HG03066 (cell line): ENCODE results near the gene CUX1.

Experiments
- ATAC-seq: cut with Tn5 transposase; IDR thresholded peaks from one replicate; pipeline ENCODE4 v1.9.1; 2021; ENCODE audit warnings: low read depth; ENCODE audit not compliant: unreplicated experiment

Gene CUX1

GRCh38 chr7:101944611-101945010 lies 127.2 kb downstream of the CUX1 start:
- ATAC-seq: no peak

DNA sequence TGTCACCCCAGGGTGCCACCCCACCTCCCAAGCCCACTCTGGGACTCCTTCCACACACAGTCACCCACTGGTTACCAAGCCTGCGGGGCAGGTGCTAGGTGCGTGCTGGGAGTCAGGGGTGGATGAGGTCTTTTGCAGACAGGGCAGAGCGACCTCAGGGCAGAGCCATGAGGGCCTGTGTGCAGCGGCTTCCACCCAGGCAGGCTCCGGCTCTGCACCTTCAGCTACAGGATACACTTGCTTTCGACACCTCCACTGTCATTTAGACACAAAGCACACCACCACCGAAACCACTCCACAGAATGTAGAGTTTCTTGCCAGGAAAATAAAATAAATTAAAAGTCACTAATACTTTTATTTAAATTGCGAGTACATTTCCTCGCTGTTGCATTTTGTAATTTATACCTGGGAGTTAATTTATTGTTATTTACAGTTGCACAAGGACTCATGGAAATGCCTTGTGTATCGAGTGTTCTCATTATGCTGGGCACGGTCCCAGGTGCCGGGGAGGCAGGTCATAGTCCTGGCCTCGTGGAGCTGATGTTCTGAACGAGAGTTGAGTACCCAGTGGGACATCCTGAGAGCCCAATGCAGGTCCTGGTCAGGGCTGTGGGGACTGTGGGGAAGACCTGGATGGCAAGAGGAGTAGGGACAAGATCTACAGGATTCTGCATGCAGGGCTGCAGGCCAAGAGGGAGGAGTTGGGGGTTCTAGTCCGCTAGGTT lies 127.8 kb downstream of the CUX1 start:
- ATAC-seq: no peak

- no peak for ATAC-seq
Measured at GRCh38 chr7:101947899-101948298, 130.5 kb downstream of the CUX1 start.

GRCh38 chr7:101948650-101949049 lies 131.2 kb downstream of the CUX1 start:
- ATAC-seq: no peak

GRCh38 chr7:101950450-101951119 lies 133.2 kb downstream of the CUX1 start:
- ATAC-seq: no peak

DNA sequence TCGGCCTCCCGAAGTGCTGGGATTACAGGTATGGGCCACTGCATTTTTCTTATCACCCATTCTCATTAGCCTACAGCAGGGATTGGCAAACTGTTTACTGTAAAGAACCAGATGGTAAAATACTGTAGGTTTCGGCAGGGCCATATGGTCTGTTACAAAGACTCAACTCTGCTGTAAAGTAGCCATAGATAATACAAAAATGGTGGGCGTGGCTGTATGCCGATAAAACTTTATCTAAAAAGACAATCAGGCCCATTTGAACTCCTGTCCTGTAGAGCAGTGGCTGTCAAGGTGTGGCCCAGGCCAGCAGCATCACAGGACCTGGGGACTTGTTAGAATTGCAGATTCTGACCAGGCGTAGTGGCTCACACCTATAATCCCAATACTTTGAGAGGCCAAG lies 134.3 kb downstream of the CUX1 start:
- no peak for ATAC-seq

GRCh38 chr7:101952355-101953247 lies 135.2 kb downstream of the CUX1 start:
- no peak for ATAC-seq

DNA sequence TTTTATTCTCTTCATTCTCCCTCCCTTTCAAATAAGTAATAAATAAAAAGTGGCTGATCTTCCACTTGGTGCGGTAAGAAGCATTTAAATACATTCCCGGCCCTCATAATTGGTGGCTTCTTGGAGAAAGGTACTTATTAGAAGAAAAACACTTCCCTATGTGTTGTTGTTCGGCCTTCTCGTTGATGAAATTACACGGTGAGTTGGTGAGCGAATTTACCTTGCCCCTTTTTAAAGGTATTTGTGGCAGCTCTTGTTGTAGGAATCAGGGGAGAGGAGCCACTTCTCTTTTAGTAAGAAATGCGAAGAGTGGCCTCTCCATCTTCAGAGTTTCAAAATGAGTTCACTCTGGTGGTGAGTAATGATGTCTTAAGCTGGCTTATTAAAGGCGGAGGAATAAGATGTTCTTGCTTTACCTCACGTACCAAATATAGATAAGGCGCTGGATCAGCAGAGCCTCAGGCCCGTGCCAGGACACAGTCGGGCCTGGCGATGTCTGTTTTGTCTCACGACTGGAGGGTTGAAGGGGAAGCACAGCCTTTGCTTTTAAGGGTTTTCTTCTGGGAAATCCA lies 135.9 kb downstream of the CUX1 start:
- ATAC-seq: peak; percentile 78

DNA sequence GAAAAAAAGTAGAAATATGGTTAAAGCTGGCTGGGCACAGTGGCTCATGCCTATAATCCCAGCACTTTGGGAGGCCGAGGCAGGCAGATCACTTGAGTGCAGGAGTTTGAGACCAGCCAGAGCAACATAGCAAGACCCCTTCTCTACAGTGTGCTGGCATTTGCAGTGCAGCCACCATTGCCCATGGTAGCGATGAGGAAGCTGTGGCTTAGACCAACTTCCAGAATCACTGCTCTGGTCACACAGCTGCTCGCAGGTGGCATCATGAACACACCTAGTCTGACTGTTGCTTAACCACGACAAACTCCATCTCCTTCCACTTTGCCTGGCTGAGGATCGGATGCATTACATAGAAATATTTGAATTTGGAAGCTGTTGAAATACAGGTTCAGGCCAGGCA lies 137.1 kb downstream of the CUX1 start:
- ATAC-seq: no peak

DNA sequence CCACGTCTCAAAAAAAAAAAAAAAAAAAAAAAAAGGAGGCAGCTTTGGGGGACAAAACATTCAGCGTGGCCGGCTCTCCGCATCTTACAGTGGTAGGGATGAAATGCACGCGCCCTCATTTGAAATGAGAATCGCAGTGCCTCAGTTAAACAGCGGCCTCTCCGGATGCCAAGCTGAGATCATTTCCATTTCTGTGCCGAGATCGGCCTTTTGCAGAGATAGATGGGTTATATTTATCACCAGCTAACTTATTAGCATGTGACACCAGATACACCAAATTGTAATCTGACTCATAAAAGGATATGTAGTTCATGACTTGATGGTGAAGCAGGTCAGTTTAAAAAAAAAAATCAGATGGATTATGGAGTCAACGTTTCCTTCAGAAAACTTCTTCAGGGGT lies 138.7 kb downstream of the CUX1 start:
- ATAC-seq: no peak

DNA sequence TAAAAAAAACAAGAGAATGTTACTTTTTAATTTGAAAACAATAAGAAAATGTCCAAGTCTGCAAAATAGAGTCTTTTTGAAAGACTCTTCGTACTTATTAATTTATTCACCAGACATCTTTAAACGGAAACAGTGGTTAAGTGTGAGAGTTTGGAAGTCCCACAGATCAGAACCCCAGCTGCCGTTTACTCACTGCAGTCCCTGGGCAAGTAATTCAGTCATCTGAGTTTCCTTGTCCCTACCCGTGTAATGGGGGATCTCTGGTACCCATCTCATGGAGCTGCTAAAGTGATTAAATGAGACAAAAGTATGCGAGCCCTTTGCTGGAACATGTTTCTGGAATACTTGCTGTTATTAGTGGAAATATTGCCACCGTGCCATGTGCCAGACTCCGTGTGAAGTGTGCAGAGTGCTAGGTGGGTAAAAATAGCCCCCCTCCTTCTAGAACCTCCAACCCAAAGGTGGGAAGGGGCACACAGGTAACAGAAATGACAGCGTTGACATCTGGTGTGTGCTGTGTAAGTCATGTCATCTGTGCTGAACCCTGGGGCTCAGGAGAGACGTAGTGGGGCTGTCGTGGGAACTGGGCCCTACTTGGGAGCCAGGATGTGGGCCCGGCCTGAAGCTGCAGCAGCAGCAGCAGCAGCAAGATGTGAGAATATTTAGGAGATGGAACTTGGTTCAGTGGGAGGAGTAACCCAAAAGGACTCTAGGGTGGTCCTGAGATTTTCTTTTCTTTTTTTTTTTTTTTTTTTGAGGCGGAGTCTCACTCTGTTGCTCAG lies 140.5 kb downstream of the CUX1 start:
- no peak for ATAC-seq

GRCh38 chr7:101959342-101959741 lies 141.9 kb downstream of the CUX1 start:
- no peak for ATAC-seq

DNA sequence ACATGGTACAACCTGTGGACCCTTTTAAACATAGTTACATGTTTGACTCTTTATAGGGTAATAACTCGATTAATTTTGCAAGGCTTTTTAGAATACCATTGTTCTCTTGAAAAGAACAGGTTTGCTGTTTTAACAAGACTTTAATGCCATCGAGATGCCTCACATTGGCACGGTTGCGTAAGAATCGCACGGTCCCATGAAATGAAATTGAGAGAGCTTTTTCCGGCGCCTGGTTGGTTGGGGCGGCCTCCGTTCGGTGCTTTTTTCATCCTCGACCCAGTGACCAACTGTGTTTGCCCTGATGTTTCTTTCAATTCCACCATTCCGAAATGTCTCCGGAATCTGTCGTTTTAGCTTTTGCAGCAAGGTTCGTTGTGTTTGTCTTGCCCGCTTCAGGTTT lies 142.4 kb downstream of the CUX1 start:
- no peak for ATAC-seq

- no peak for ATAC-seq
Measured at GRCh38 chr7:101960323-101960722, 142.9 kb downstream of the CUX1 start.

DNA sequence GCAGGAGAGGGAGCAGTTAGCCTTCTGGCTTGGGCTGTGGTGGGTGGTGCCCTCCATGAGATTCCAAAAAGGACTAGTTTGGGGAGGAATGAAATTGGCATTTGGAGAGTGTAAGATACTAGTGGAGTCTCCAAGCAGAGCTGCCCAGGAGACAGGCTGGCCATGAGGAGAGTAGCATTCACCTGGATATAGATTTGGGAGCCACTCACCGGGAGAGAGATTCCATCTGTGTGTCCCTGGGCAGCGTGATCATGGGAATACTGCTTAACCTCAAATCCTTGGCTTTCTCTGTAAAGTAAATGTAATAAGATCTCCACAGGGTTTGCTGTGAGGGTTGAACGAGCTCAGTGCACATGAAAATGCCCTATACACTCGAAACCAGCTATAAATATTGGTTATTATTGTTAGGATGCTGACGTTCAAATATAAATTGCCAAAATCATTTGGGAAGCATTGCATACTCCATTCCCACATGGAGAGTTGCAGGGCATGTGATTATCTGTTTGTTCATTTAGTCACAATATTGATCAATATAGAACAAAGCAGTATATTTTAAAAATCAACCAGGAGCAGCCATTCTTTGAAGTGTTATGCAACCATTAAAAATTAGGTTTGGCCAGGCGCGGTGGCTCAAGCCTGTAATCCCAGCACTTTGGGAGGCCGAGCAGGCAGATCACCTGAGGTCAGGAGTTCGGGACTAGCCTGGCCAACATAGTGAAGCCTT lies 143.7 kb downstream of the CUX1 start:
- ATAC-seq: no peak

- no peak for ATAC-seq
Measured at GRCh38 chr7:101961811-101962210, 144.4 kb downstream of the CUX1 start.

DNA sequence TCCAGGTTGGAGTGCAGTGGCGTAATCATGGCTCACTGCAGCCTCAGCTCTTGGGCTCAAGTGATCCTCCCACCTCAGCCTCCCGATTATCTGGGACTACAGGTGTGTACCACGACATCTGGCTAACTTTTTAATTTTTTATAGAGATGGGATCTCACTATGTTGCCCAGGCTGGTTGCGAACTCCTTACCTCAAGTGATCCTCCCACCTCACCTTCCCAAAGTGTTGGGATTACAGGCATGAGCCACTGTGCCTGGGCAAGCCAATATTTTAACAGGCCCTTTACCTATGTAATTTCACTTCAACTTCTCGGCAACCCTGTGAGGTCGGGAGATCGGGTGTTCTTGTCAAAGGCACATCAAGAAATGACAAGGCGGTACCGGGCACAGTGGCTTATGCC lies 146.3 kb downstream of the CUX1 start:
- no peak for ATAC-seq

DNA sequence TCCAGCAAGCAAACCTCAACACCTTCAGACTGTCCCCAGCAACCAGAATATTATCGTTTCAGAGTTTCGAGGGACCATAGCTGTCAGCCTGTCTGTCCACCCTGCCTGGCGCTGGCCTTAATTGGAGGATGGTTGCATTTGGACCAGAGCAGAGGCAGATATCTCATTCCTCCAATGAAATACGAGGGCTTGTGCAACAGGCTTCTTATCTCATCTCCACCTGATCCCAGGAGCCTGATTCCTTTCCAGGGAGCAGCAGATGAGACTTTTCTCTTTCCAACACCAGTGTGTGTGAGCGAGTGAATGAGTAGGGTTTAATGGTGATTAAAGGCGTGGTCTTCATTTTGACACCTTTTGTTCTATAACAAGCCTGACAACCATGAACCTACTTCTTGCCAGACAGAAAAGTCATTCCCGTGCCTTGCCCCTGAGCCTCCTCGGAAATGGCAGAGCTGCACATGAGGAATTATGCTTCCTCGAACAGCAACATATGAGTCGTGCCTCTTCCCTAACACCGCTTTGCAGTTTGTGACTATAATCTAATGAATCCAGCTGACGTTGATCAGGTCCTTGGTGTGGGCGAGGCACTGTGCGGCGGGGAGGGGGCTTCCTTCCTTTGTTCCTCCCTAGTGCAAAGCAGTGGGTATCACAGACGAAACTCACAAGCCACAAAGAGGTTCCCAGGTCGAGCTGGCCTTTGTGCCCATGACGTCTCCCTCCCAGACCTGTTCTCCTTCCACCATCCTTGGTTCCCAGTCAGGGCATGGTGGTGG lies 147.4 kb downstream of the CUX1 start:
- ATAC-seq: no peak
